K562 (cell line): ENCODE measurements around the gene ZNF460. TPM values are rescaled to one million over a fixed set of nuclear protein-coding genes. Genes with fewer than 3 reads are reported as not detected.

Experiments
- ARID2 ChIP-seq: fragments of 450-650 bp; IDR thresholded peaks from 2 replicates; pipeline ENCODE4 v1.6.1; 2017; ENCODE audit warnings: antibody characterized with exemption, mild to moderate bottlenecking
- ASH1L ChIP-seq: fragments of 450-650 bp; IDR thresholded peaks from 2 replicates; pipeline ENCODE4 v1.6.1; 2018; ENCODE audit warnings: borderline replicate concordance, mild to moderate bottlenecking, low read depth; ENCODE audit not compliant: partially characterized antibody
- FOXK2 ChIP-seq, 2 experiments: fragments of 450-650 bp; IDR thresholded peaks in 1 of 2; conservative IDR thresholded peaks in 1 of 2; 2 replicates each; pipeline ENCODE4 v1.6.1; 2016; ENCODE audit warnings: low read depth in 2 of 2, mild to moderate bottlenecking in 1 of 2
- HCFC1 ChIP-seq: IDR thresholded peaks from 2 replicates; pipeline ENCODE4 v1.6.1; 2012; ENCODE audit warnings: low read depth, low read length, improper control_type of control experiment
- JUN ChIP-seq, 2 experiments: sonication (generic) in 1 of 2; formaldehyde crosslinking in 1 of 2; IDR thresholded peaks; 2 replicates each; pipeline versions ENCODE4 v1.6.1 to v1.8.0; 2012 to 2022; ENCODE audit warnings: borderline replicate concordance in 2 of 2, mild to moderate bottlenecking in 2 of 2, improper control_type of control experiment in 1 of 2, low read depth in 1 of 2, low read length in 1 of 2, missing genetic modification reagents in 1 of 2
- LCOR ChIP-seq: sonication (generic); formaldehyde crosslinking; IDR thresholded peaks from 2 replicates; pipeline ENCODE4 v1.8.0; 2022; ENCODE audit warnings: mild to moderate bottlenecking, missing genetic modification reagents
- NEUROD1 ChIP-seq: fragments of 150-350 bp; IDR thresholded peaks from 2 replicates; pipeline ENCODE4 v1.6.1; 2014; ENCODE audit warnings: borderline replicate concordance, low read length, low read depth; ENCODE audit not compliant: partially characterized antibody
- SRSF7 ChIP-seq: fragments of 200-400 bp; formaldehyde crosslinking; optimal IDR thresholded peaks from 2 replicates; pipeline ENCODE3; 2017; ENCODE audit warnings: mild to moderate bottlenecking, low read depth, low read length
- polyA plus RNA-seq, 8 experiments: library from polyadenylated mRNA; depleted of rRNA in 4 of 8; stranded (reverse) in 5 of 8; unstranded in 3 of 8; fragments of >200 nt; fragmentation: Nextera tagmentation in 2 of 8; fragmentation: Illumina TruSeq in 1 of 8; extraction: Ambion mirVana in 2 of 8; extraction: Trizol in 1 of 8; gene quantifications; 2 replicates each; pipeline versions ENCODE4 v1.2.1 to v1.2.3, GENCODE V29; 2011 to 2014; ENCODE audit warnings: inconsistent platforms in 1 of 8, missing spikeins in 1 of 8
- total RNA-seq, 7 experiments: library from RNA; depleted of rRNA in 6 of 7; stranded (reverse); fragments of >200 nt in 6 of 7; fragmentation: Illumina TruSeq in 2 of 7; extraction: Trizol in 2 of 7; gene quantifications; 2 replicates each; pipeline versions ENCODE4 v1.2.1 to v1.2.3, GENCODE V29; 2011 to 2021; ENCODE audit warnings: low replicate concordance in 1 of 7
- TF ChIP-seq, protein P1 (sequence below): fragments of 200-600 bp; sonication (generic); IDR thresholded peaks from one replicate; pipeline ENCODE4 v1.6.1; 2012; ENCODE audit warnings: mild to moderate bottlenecking, low read depth, low read length, inconsistent platforms
- TF ChIP-seq, protein P2 (sequence below): fragments of 450-650 bp; formaldehyde crosslinking; conservative IDR thresholded peaks from 2 replicates; pipeline ENCODE4 v1.4.0; 2022; ENCODE audit warnings: mild to moderate bottlenecking, missing genetic modification characterization
- TF ChIP-seq, protein P3 (sequence below): fragments of 450-650 bp; conservative IDR thresholded peaks from 2 replicates; pipeline ENCODE4 v1.6.1; 2016; ENCODE audit warnings: missing genetic modification characterization, low read depth, mild to moderate bottlenecking, missing compliant biosample characterization, moderate library complexity

ZNF460 gene
- total and polyA plus RNA-seq, 9 of the 15 experiments (the other 6 are each of a cell fraction or from before 2014, with no cell fraction given) = 0.45 to 36.2 (median 16.6) TPM

DNA sequence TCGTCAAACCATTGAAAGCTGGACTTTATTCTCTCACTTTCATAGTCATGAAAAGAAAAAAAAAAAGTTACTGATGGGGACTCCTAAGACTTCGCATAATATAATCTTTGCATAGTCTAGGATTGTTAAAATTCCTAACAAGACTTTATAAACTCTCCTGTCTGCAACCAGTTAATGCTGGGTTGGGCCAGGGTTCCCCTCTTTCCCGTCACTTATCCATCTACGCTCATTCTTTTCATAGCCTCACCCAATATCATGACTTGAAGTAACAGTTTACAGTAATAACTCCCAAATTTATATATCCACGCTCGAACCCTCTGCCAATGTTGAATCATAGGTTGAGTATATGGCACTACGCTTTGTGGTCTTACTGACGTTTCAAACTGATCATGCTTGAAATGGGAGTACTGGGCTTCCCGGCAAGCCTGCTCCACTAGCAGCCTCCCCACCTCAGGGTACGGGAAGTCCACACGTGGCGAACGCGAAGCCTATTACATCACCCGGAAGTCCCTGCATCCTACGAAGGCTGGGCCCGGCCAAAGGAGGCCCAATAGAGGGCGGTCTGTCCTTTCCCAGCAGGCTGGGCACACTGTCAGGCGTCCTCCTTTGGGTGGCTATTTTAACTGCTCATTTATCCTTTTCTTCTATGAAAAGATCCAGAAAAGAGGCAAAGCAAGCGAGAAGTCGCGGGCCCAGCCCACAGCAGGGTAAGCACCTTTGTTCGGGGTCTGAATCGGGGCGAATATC is 694 bp upstream of the ZNF460 start (continued):
- TF ChIP-seq, protein P1, sequence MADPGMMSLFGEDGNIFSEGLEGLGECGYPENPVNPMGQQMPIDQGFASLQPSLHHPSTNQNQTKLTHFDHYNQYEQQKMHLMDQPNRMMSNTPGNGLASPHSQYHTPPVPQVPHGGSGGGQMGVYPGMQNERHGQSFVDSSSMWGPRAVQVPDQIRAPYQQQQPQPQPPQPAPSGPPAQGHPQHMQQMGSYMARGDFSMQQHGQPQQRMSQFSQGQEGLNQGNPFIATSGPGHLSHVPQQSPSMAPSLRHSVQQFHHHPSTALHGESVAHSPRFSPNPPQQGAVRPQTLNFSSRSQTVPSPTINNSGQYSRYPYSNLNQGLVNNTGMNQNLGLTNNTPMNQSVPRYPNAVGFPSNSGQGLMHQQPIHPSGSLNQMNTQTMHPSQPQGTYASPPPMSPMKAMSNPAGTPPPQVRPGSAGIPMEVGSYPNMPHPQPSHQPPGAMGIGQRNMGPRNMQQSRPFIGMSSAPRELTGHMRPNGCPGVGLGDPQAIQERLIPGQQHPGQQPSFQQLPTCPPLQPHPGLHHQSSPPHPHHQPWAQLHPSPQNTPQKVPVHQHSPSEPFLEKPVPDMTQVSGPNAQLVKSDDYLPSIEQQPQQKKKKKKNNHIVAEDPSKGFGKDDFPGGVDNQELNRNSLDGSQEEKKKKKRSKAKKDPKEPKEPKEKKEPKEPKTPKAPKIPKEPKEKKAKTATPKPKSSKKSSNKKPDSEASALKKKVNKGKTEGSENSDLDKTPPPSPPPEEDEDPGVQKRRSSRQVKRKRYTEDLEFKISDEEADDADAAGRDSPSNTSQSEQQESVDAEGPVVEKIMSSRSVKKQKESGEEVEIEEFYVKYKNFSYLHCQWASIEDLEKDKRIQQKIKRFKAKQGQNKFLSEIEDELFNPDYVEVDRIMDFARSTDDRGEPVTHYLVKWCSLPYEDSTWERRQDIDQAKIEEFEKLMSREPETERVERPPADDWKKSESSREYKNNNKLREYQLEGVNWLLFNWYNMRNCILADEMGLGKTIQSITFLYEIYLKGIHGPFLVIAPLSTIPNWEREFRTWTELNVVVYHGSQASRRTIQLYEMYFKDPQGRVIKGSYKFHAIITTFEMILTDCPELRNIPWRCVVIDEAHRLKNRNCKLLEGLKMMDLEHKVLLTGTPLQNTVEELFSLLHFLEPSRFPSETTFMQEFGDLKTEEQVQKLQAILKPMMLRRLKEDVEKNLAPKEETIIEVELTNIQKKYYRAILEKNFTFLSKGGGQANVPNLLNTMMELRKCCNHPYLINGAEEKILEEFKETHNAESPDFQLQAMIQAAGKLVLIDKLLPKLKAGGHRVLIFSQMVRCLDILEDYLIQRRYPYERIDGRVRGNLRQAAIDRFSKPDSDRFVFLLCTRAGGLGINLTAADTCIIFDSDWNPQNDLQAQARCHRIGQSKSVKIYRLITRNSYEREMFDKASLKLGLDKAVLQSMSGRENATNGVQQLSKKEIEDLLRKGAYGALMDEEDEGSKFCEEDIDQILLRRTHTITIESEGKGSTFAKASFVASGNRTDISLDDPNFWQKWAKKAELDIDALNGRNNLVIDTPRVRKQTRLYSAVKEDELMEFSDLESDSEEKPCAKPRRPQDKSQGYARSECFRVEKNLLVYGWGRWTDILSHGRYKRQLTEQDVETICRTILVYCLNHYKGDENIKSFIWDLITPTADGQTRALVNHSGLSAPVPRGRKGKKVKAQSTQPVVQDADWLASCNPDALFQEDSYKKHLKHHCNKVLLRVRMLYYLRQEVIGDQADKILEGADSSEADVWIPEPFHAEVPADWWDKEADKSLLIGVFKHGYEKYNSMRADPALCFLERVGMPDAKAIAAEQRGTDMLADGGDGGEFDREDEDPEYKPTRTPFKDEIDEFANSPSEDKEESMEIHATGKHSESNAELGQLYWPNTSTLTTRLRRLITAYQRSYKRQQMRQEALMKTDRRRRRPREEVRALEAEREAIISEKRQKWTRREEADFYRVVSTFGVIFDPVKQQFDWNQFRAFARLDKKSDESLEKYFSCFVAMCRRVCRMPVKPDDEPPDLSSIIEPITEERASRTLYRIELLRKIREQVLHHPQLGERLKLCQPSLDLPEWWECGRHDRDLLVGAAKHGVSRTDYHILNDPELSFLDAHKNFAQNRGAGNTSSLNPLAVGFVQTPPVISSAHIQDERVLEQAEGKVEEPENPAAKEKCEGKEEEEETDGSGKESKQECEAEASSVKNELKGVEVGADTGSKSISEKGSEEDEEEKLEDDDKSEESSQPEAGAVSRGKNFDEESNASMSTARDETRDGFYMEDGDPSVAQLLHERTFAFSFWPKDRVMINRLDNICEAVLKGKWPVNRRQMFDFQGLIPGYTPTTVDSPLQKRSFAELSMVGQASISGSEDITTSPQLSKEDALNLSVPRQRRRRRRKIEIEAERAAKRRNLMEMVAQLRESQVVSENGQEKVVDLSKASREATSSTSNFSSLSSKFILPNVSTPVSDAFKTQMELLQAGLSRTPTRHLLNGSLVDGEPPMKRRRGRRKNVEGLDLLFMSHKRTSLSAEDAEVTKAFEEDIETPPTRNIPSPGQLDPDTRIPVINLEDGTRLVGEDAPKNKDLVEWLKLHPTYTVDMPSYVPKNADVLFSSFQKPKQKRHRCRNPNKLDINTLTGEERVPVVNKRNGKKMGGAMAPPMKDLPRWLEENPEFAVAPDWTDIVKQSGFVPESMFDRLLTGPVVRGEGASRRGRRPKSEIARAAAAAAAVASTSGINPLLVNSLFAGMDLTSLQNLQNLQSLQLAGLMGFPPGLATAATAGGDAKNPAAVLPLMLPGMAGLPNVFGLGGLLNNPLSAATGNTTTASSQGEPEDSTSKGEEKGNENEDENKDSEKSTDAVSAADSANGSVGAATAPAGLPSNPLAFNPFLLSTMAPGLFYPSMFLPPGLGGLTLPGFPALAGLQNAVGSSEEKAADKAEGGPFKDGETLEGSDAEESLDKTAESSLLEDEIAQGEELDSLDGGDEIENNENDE = no peak
- TF ChIP-seq, protein P2, sequence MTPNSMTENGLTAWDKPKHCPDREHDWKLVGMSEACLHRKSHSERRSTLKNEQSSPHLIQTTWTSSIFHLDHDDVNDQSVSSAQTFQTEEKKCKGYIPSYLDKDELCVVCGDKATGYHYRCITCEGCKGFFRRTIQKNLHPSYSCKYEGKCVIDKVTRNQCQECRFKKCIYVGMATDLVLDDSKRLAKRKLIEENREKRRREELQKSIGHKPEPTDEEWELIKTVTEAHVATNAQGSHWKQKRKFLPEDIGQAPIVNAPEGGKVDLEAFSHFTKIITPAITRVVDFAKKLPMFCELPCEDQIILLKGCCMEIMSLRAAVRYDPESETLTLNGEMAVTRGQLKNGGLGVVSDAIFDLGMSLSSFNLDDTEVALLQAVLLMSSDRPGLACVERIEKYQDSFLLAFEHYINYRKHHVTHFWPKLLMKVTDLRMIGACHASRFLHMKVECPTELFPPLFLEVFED (CRISPR knock-in tag) = 0 out of 2 replicates have a peak, but pooled peaks have one; percentile 34
- TF ChIP-seq NEUROD1 (peak; percentile 84), FOXK2 (conservative IDR thresholded peaks at IDR 0.05 in 1 of 2, IDR thresholded peaks at IDR 0.05 in 1 of 2; ENCODE audit: low read depth in 2 of 2) (peak in 1 of 2 experiments; percentile 21; a peak in 1 of 4 replicates), SRSF7 (no peak), ARID2 (peak; percentile 31; the same call in 1 of the 2 replicates), ASH1L (peak; percentile 60), HCFC1 (peak; percentile 38; the same call in 1 of the 2 replicates), LCOR (CRISPR knock-in tag) (peak; percentile 69; the same call in 1 of the 2 replicates), JUN (IDR thresholded peaks at IDR 0.05; ENCODE audit: borderline replicate concordance, low read depth, low read length) (peak; percentile 88), JUN (CRISPR knock-in tag; IDR thresholded peaks at IDR 0.05; ENCODE audit: borderline replicate concordance) (no peak)
- TF ChIP-seq, protein P3, sequence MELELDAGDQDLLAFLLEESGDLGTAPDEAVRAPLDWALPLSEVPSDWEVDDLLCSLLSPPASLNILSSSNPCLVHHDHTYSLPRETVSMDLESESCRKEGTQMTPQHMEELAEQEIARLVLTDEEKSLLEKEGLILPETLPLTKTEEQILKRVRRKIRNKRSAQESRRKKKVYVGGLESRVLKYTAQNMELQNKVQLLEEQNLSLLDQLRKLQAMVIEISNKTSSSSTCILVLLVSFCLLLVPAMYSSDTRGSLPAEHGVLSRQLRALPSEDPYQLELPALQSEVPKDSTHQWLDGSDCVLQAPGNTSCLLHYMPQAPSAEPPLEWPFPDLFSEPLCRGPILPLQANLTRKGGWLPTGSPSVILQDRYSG (tag) = 0 out of 2 replicates have a peak, but pooled peaks have one; percentile 57
